Liver (tissue), 2 donors: ENCODE results near the gene MED23.

Experiments
- TF ChIP-seq, protein P1 (sequence below): IDR thresholded peaks from 2 replicates; pipeline ENCODE4 v1.6.1; 2016; ENCODE audit warnings: antibody characterized with exemption, mild to moderate bottlenecking
- TF ChIP-seq, protein P2 (sequence below): fragments of 150-350 bp; IDR thresholded peaks from 2 replicates; pipeline ENCODE4 v1.5.1; 2017; ENCODE audit warnings: improper control_type of control experiment, low read depth, low read length; ENCODE audit not compliant: missing input control
- donor health status: healthy.

DNA sequence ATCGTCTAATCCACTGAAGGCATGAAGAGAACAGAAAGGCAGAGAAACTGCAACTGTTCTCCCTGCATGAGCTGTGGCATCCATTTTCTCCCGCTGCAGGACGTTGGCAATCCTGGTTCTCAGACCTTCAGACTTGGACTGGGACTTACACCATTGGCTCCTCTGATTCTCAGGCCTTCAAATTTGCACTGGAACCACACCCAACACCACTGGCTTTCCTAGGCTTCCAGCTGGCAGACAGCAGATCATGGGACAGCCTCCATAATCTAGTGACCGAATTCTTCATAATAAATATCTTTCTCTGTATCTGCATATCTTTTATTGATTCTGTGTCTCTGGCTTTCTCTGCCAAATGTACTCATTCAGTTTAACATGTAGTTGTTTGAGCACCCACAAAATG, 69.1 kb downstream of the MED23 start:
- TF ChIP-seq, protein P1, sequence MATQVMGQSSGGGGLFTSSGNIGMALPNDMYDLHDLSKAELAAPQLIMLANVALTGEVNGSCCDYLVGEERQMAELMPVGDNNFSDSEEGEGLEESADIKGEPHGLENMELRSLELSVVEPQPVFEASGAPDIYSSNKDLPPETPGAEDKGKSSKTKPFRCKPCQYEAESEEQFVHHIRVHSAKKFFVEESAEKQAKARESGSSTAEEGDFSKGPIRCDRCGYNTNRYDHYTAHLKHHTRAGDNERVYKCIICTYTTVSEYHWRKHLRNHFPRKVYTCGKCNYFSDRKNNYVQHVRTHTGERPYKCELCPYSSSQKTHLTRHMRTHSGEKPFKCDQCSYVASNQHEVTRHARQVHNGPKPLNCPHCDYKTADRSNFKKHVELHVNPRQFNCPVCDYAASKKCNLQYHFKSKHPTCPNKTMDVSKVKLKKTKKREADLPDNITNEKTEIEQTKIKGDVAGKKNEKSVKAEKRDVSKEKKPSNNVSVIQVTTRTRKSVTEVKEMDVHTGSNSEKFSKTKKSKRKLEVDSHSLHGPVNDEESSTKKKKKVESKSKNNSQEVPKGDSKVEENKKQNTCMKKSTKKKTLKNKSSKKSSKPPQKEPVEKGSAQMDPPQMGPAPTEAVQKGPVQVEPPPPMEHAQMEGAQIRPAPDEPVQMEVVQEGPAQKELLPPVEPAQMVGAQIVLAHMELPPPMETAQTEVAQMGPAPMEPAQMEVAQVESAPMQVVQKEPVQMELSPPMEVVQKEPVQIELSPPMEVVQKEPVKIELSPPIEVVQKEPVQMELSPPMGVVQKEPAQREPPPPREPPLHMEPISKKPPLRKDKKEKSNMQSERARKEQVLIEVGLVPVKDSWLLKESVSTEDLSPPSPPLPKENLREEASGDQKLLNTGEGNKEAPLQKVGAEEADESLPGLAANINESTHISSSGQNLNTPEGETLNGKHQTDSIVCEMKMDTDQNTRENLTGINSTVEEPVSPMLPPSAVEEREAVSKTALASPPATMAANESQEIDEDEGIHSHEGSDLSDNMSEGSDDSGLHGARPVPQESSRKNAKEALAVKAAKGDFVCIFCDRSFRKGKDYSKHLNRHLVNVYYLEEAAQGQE, result no peak
- TF ChIP-seq, protein P2, sequence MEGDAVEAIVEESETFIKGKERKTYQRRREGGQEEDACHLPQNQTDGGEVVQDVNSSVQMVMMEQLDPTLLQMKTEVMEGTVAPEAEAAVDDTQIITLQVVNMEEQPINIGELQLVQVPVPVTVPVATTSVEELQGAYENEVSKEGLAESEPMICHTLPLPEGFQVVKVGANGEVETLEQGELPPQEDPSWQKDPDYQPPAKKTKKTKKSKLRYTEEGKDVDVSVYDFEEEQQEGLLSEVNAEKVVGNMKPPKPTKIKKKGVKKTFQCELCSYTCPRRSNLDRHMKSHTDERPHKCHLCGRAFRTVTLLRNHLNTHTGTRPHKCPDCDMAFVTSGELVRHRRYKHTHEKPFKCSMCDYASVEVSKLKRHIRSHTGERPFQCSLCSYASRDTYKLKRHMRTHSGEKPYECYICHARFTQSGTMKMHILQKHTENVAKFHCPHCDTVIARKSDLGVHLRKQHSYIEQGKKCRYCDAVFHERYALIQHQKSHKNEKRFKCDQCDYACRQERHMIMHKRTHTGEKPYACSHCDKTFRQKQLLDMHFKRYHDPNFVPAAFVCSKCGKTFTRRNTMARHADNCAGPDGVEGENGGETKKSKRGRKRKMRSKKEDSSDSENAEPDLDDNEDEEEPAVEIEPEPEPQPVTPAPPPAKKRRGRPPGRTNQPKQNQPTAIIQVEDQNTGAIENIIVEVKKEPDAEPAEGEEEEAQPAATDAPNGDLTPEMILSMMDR, result no peak
